OCI-LY1 (cell line): Measurements from ENCODE around the gene NUP93.

Experiments used
- CTCF ChIP-seq: fragments of 200-600 bp; sonication (generic), shearing (Covaris generic); IDR thresholded peaks from 2 replicates; pipeline ENCODE4 v1.5.1; 2017; ENCODE audit warnings: mild to moderate bottlenecking, antibody characterized with exemption, low read length, moderate library complexity, mixed read lengths
- EZH2 ChIP-seq: fragments of 200-600 bp; sonication (generic), shearing (Covaris generic); IDR thresholded peaks from 2 replicates; pipeline ENCODE4 v1.8.0; 2017; ENCODE audit warnings: borderline replicate concordance, mixed run types, mild to moderate bottlenecking, antibody characterized with exemption, low read length, moderate library complexity, mixed read lengths

GRCh38 chr16:56798955-56799354, 69.0 kb downstream of the NUP93 start:
- TF ChIP-seq CTCF (no peak), EZH2 (no peak)
